Activated naive CD4-positive, alpha-beta T cell treated with anti-CD3 and anti-CD28 coated beads, Interleukin-2, amount 50 U/mL, for 24 hours (primary cell): Measurements from ENCODE around the gene ROBO2.

Experiments used
- H3K27ac Mint-ChIP-seq: one replicate; pipeline ENCODE4 v1.8.0; 2021; ENCODE audit warnings: mild to moderate bottlenecking, mixed read lengths
- H3K27me3 Mint-ChIP-seq: one replicate; pipeline ENCODE4 v1.8.0; 2021; ENCODE audit warnings: mixed read lengths
- H3K36me3 Mint-ChIP-seq: one replicate; pipeline ENCODE4 v1.8.0; 2021; ENCODE audit warnings: mixed read lengths
- H3K4me1 Mint-ChIP-seq: one replicate; pipeline ENCODE4 v1.8.0; 2021; ENCODE audit warnings: mixed read lengths
- H3K4me3 Mint-ChIP-seq: one replicate; pipeline ENCODE4 v1.8.0; 2021; ENCODE audit warnings: mild to moderate bottlenecking, mixed read lengths
- H3K9me3 Mint-ChIP-seq: one replicate; pipeline ENCODE4 v1.8.0; 2021; ENCODE audit warnings: mixed read lengths

ROBO2 gene

DNA sequence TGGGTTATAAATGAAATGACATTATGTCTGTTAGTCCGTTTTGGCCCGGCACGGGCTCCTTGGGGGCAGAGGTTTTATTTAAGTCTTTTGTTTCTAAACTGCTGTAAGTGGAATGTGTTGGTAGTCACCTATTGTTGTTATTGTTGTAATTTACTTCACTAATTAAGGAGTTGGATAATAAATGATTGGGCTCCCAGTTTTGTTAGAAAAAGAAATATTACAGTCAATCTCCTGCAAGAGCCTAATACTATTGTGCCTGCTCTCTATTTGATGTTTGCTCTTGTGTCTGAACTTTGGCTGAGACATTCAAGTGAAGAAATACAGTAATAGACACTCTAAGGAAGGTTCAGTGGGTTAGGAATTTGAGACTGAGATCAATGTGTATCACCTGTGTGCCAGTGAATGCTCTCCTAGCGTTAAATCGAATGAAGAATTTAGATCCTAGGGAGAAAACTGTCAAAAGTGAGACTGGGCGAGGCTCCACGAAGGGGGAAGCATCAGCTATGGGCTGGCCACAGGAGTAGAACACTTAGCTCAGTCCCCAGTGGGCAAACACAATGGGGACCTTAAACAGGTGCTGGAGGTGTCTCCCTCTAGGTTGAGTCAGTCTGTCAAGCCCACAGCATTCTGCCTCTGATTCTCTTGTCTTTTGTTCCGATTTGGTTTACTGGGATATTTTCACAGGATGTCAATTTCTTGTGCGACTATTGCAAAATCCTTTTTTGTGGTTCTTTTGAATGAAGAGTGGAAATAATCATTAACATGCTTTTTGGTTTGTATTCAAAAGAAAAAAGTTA is 1.2 kb downstream of the ROBO2 start:
- peaks cover 34% of the 10 kb centered on the region for H3K27me3 Mint-ChIP-seq
- H3K27ac Mint-ChIP-seq: no peak overlapping the region
- no peak overlapping the region for H3K4me3 Mint-ChIP-seq

DNA sequence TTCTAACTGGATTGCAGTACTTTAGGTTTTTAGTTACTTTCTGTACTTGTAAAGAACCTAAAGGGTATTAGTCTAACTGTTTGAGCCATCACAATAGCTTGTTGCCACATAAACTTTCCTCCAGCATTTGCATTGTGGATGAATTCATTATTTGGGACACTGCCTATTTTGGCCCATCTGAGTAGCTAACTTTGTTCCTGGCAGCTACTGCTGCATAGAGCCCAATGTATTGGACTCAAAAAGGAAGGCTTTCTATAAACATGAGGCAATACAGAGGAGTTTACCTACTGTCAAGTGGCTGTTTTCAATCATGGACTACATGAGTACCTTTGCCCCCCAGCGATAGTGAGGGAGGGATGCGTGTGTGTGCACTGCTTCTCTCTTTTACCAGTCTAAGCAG is 1.9 kb downstream of the ROBO2 start:
- H3K4me3 Mint-ChIP-seq: no peak overlapping the region
- peaks cover 5% of the 10 kb centered on the region for H3K9me3 Mint-ChIP-seq
- no peaks in the 10 kb centered on the region for H3K4me1 Mint-ChIP-seq
- peaks cover 34% of the 10 kb centered on the region for H3K27me3 Mint-ChIP-seq
- H3K36me3 Mint-ChIP-seq: no peaks in the 10 kb centered on the region
- H3K27ac Mint-ChIP-seq: no peak overlapping the region

More for the DNA sequence above, 1.2 kb downstream of the ROBO2 start:
- Mint-ChIP-seq H3K9me3 (peaks cover 5% of the 10 kb centered on the region), H3K36me3 (no peaks in the 10 kb centered on the region), H3K4me1 (no peaks in the 10 kb centered on the region)

DNA sequence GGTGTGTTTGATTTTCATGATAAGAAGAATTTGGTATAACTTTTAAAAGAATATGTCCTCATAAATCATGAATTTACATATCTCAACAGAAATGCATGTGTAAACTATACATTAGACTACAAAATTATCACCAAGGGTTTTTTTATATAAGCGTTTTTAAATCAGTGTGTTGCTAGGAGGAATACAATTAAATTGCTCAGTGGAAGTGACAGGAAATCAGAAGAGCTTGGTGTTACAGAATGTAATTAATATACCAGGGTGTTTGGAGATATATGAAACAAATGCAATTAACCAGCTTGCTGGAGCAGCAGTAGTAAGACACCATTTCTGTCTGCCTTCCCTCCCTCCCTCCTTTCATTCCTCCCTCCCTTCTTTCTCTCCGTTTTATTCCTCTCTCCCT is 2.4 kb downstream of the ROBO2 start:
- Mint-ChIP-seq H3K4me3 (no peak overlapping the region), H3K4me1 (no peaks in the 10 kb centered on the region), H3K27me3 (peaks cover 32% of the 10 kb centered on the region), H3K36me3 (no peaks in the 10 kb centered on the region), H3K9me3 (peaks cover 4% of the 10 kb centered on the region), H3K27ac (no peak overlapping the region)

DNA sequence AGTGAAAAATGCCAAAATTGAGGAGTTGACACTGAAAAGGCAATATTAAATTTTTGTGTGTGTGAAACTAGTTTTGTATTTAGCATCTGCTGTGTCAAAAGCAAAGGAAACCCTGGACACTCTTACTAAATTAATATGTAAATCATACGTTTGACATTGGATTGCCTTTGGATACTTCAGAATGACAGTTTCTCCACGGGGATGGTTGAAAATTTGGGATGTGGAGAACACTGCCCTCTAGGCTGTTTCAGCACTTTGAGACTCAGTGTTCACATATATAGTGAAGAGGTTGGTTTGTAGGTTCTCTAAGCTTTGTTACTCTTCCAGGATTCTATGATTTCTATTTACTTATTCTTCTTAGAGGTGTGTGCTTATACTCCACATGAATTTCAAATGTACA is 3.0 kb downstream of the ROBO2 start:
- Mint-ChIP-seq H3K36me3 (no peaks in the 10 kb centered on the region), H3K27me3 (peaks cover 26% of the 10 kb centered on the region), H3K4me1 (no peaks in the 10 kb centered on the region), H3K9me3 (no peaks in the 10 kb centered on the region), H3K27ac (no peak overlapping the region), H3K4me3 (no peak overlapping the region)

DNA sequence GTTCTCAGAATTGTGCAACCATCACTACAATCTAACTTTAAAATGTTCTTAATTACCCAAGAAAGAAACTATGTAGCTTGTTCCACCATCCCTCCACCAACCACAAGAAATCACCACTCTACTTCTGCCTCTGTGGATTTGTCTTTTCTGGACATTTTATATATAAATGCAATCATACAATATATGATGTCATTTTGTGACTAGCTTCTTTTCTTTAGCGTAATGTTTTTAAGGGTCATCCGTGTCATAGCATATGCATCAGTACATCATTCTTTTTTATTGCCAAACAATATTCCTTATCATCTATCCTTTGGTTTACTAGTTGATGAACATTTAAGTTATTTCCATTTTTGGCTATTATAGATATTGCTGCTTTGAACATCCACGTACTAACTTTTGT is 5.8 kb downstream of the ROBO2 start:
- Mint-ChIP-seq H3K27me3 (peaks cover 11% of the 10 kb centered on the region), H3K36me3 (no peaks in the 10 kb centered on the region), H3K9me3 (no peaks in the 10 kb centered on the region), H3K4me3 (no peak overlapping the region), H3K27ac (no peak overlapping the region), H3K4me1 (no peaks in the 10 kb centered on the region)

DNA sequence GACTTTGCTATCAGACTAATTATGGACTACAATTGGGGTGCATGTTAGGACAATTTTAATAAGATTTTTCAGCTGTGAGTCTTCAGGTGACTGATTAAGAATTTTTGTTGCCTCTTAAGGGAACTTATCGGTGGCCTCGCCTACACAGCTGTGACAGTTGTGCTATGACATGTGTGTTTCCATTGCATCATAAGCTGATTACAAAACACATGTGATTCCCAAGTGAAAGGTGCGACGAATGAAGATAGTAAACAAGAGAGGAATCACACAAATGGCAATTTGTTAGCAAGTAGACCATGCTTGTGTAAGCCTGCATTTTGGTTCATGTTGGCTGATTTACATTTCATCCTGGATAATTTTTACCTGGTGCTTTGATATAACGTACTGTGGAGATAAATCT is 8.3 kb downstream of the ROBO2 start:
- Mint-ChIP-seq H3K4me3 (no peak overlapping the region), H3K36me3 (no peaks in the 10 kb centered on the region), H3K27me3 (no peaks in the 10 kb centered on the region), H3K4me1 (no peaks in the 10 kb centered on the region), H3K27ac (no peak overlapping the region), H3K9me3 (no peaks in the 10 kb centered on the region)

DNA sequence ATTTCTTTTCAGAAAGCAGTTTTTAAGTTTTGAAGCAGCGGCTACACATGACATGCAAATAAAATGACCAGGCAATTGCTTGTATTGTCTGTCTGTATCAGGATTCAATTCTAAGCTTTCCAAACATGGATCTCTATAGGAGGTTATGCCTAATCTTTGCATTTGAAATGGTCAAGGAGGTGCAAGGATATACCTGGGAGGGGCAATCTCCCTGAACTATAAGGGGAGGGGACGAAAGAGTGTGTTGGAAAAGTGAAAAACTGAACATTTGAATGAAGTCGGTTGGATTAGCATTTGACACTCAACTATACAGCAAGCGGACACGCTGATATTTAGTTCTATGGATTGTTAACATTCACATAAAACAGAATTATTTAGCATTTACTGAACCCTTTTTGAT is 11.7 kb downstream of the ROBO2 start:
- Mint-ChIP-seq H3K27ac (no peak overlapping the region), H3K36me3 (no peaks in the 10 kb centered on the region), H3K9me3 (no peaks in the 10 kb centered on the region), H3K4me1 (no peaks in the 10 kb centered on the region), H3K4me3 (no peak overlapping the region), H3K27me3 (no peaks in the 10 kb centered on the region)

DNA sequence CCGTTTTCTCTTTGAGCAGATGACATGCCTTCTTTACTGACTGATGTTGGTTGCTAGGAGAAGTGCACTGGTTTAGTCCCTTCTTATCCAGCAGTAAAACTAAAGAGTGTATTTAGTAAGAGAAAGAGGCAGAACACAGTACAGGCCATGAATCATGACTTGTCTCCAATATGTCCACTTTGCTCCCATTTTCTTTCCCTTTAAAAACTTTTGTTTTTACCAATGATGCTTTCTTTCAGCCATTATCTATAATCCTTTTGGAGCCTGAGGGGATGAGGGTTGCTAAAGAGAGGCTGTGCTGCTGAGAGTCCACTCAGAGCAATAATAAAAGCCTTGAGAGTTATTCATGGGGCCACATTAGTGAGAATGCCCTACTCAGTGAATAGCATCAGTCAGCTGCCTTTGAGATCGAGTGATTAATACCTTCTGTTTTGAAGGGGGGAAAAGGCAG is 12.2 kb downstream of the ROBO2 start:
- Mint-ChIP-seq H3K36me3 (no peaks in the 10 kb centered on the region), H3K27me3 (no peaks in the 10 kb centered on the region), H3K27ac (no peak overlapping the region), H3K9me3 (no peaks in the 10 kb centered on the region), H3K4me1 (no peaks in the 10 kb centered on the region), H3K4me3 (no peak overlapping the region)

DNA sequence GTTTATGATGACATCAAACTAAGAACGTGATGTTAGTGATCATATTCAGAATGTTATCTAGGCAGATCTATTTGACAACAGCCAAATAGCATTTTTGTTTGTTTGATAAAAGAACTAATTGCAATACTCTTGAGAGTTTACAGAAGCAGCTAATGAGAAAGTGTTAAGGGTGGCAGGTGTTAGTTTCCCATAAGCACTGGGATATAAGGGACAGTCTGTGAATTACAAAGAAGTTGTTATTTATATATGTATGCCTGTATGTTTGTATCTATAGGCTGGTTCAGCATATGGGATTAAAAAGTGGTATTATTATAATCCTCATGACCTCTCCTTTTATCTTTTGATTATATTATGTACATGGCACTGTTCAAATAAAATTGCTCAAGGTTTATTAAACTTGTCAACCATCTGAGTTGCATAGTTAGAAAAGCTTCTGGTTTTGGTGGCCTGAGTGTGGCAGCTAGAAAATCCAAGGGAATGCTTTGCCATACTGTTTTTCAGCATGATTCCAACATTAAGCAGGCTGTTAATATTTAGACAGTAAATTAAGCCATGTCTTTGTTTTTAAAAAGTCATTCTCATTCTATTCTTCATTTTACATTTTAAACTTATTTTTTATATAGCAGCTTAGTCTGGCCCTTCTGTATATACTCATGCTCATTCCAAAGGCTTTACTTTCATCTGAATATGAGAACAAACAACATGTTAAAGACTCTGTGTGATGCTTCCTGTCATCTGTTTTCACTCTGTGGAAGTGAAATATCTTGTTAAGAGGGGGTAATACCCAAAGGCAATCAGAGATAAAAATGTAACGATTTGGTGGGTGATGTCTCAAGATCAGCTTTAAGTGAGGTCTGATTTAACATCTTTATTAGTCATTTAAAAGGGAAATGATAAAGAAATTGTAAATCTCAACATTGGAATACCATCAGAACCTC is 13.1 kb downstream of the ROBO2 start:
- no peak overlapping the region for H3K27ac Mint-ChIP-seq
- no peaks in the 10 kb centered on the region for H3K27me3 Mint-ChIP-seq
- no peaks in the 10 kb centered on the region for H3K9me3 Mint-ChIP-seq
- no peak overlapping the region for H3K4me3 Mint-ChIP-seq
- H3K36me3 Mint-ChIP-seq: no peaks in the 10 kb centered on the region
- no peaks in the 10 kb centered on the region for H3K4me1 Mint-ChIP-seq

DNA sequence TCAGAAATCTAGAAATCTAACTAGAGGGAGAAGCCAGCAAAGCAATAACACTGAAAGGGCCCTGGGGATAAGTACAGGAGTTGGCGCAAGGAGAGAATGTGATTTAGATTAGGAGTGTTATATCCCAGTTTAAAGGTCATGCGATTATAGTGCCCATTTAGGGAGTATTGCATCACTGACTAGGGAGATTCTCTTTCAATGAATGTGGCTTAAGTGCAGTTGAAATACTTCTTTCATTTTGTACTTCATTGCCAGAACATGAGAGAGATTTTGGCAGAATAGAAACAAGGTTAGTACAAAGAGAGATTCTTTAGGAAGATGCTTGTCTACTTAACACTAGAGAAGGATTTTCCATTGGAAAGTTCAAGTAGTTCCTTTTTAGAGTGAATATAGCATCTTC is 13.9 kb downstream of the ROBO2 start:
- no peaks in the 10 kb centered on the region for H3K27me3 Mint-ChIP-seq
- no peak overlapping the region for H3K27ac Mint-ChIP-seq
- no peaks in the 10 kb centered on the region for H3K36me3 Mint-ChIP-seq
- no peaks in the 10 kb centered on the region for H3K4me1 Mint-ChIP-seq
- H3K4me3 Mint-ChIP-seq: no peak overlapping the region
- no peaks in the 10 kb centered on the region for H3K9me3 Mint-ChIP-seq

DNA sequence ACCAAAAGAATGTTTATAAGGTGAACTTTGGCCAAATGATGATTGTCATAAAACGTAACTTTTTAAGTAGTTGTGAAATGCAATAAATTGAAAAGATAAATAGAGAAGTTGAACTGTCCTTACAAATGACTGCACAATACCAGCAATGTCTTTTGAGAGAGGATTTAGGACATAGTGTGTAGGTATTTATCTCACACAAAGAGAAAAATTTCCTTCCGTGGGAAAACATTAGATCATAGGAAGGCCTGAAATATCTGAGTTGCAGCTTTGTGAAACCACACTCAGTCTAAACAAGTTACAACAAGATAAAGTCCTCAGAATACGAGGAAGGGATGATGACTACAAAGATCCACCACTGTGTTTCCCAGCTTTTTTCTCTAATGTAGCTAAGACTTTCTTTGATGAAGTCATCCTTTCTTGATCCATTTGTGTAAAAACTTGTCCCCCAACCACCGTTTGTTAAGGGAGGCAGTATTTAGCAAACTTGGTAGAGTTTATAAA is 16.0 kb downstream of the ROBO2 start:
- H3K4me1 Mint-ChIP-seq: no peaks in the 10 kb centered on the region
- no peaks in the 10 kb centered on the region for H3K27me3 Mint-ChIP-seq
- H3K4me3 Mint-ChIP-seq: no peak overlapping the region
- H3K36me3 Mint-ChIP-seq: no peaks in the 10 kb centered on the region
- no peak overlapping the region for H3K27ac Mint-ChIP-seq
- H3K9me3 Mint-ChIP-seq: no peaks in the 10 kb centered on the region

DNA sequence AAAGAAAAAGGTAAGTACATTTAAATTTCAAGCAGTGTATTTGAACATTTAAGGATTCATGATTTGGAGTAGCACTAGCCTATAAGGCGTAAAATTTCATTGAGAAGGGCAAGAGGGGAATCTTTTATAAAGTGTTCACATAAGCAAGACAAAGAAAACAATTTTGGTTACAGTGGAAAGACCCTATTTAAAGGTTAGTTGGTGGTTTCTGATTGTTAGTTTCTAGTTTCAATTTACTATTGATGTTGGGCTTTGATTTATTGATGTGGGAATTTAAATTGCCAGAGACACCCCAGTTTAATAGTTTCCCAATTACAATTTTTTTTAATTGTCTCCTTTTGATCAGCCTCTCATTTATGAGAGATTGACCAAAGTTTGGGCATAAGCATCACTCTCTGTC is 19.5 kb downstream of the ROBO2 start:
- no peaks in the 10 kb centered on the region for H3K27me3 Mint-ChIP-seq
- peaks cover 12% of the 10 kb centered on the region for H3K9me3 Mint-ChIP-seq
- no peaks in the 10 kb centered on the region for H3K4me1 Mint-ChIP-seq
- no peak overlapping the region for H3K27ac Mint-ChIP-seq
- no peaks in the 10 kb centered on the region for H3K36me3 Mint-ChIP-seq
- no peak overlapping the region for H3K4me3 Mint-ChIP-seq

DNA sequence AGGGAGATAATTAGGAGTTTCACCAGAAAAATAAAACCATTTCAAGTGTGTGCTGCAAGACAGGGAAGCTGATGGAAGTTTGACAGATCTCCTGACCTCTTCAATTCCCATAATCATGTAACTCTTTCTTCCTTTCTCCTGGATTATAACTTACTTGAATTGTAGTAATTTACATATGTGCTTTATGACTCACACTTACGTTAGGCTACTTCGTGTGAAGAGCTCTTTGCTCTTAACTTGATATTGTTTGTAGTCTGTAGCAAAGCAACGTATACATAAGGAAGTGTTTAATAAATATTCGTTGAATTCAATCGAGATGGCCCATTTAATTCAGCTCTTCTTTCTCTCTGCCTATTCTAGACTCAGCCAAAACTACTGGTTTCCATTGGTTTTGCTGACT is 23.5 kb downstream of the ROBO2 start:
- Mint-ChIP-seq H3K9me3 (peaks cover 12% of the 10 kb centered on the region), H3K27me3 (no peaks in the 10 kb centered on the region), H3K27ac (no peak overlapping the region), H3K36me3 (no peaks in the 10 kb centered on the region), H3K4me3 (no peak overlapping the region), H3K4me1 (no peaks in the 10 kb centered on the region)

DNA sequence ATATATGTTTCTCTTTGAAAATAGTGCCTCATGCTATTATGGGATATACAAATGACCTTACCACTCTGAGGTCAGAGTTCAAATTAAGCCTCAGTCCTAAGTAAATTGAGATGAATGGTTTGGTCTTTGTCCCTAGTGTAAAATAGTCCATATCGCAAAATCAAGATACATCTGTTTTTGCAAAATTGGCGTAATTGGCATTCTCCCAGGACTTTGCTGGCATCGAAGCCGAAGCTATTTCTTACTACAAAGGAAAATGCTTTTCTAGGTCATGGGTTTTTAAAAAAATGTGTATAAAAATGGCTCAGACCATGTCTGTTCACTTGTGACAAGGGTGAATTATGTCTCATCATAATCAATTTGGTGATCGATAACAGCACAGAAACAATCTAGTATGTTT is 25.9 kb downstream of the ROBO2 start:
- H3K4me1 Mint-ChIP-seq: no peaks in the 10 kb centered on the region
- H3K36me3 Mint-ChIP-seq: no peaks in the 10 kb centered on the region
- H3K9me3 Mint-ChIP-seq: peaks cover 12% of the 10 kb centered on the region
- no peak overlapping the region for H3K27ac Mint-ChIP-seq
- no peak overlapping the region for H3K4me3 Mint-ChIP-seq
- H3K27me3 Mint-ChIP-seq: no peaks in the 10 kb centered on the region

DNA sequence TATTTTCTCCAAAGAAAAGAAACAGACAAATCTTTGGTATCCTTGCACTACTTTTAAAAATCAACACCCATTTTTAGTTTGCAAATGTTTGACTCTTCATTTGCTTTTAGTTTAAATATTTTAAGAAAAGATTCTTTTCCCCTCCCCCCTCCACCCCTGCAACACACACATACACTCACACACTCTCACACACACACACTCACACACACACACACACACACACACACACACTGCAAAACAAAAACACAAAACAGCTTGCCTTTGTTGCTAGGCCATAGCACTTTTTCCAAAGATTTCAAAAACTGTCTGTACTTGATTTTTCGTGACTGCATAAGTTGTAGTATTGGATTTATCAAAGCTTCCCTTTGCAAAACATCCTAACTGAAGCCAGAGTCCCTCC is 26.9 kb downstream of the ROBO2 start:
- no peaks in the 10 kb centered on the region for H3K4me1 Mint-ChIP-seq
- H3K9me3 Mint-ChIP-seq: peaks cover 12% of the 10 kb centered on the region
- no peak overlapping the region for H3K4me3 Mint-ChIP-seq
- H3K36me3 Mint-ChIP-seq: no peaks in the 10 kb centered on the region
- H3K27me3 Mint-ChIP-seq: no peaks in the 10 kb centered on the region
- no peak overlapping the region for H3K27ac Mint-ChIP-seq

DNA sequence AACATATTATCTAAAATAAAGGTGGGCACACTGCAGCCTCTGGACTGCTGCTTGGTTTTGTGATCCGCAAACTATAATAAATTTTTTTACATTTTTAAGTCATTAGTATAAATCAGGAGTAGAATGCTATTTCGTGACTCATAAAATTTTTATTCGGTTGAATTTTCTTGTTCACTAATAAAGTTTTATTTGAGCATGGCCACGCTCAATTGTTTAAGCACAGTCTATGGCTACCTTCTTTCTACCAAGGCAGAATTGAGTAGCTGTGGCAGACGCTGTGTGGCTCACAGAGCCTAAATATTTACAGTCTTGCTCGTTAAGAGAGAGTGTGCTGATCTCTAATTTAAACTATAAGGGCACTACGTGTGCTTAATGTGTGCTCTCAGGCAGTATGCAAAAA is 28.9 kb downstream of the ROBO2 start:
- Mint-ChIP-seq H3K4me3 (no peak overlapping the region), H3K4me1 (no peaks in the 10 kb centered on the region), H3K27ac (no peak overlapping the region), H3K9me3 (peaks cover under 1% of the 10 kb centered on the region), H3K36me3 (no peaks in the 10 kb centered on the region), H3K27me3 (no peaks in the 10 kb centered on the region)
